GM23248 (cell line): ENCODE data around the gene USP17L25.
"Not testable (repeated sequence)": the region's sequence is repeated elsewhere in the genome, so short reads cannot be mapped to it uniquely, and the experiment has no call there.

Experiments used
- EZH2 ChIP-seq: fragments of 200-600 bp; sonication (generic); IDR thresholded peaks from 2 replicates; pipeline ENCODE4 v1.6.1; 2018; ENCODE audit warnings: antibody characterized with exemption, mild to moderate bottlenecking; ENCODE audit not compliant: insufficient read depth, poor library complexity, severe bottlenecking
- EZH2phosphoT487 ChIP-seq: fragments of 200-600 bp; sonication (generic); IDR thresholded peaks from 2 replicates; pipeline ENCODE4 v1.6.1; 2018; ENCODE audit warnings: antibody characterized with exemption, moderate library complexity, mild to moderate bottlenecking, low read depth; ENCODE audit not compliant: insufficient read depth

DNA sequence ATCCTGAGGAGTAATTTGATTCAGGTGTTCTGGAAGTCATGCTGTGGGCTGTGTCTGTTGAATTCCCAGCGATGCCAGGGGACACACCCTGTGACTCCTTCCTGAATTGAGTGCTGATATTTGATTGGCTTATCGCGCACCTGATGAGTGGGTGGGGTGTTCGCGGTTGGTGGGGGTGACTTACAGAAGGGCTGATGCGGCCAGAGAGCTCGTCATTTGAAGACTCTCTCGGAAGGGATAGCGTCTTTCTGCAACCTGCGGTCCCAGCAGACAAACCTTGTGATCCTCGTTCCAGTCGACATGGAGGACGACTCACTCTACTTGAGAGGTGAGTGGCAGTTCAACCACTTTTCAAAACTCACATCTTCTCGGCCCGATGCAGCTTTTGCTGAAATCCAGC, 9.4 kb downstream of the USP17L25 start, which contains the start of gene USP17L5:
- TF ChIP-seq EZH2, EZH2phosphoT487: not testable (repeated sequence)
